HEK293 (cell line): ENCODE measurements around the gene TMX3.

Source experiments
- CTCF ChIA-PET: fragments of 350-600 bp; formaldehyde crosslinking; extraction: SDS; loops from one replicate; lab custom pipeline; 2021; ENCODE audit warnings: antibody characterized with exemption; lab: Yijun Ruan, JAX
- POLR2A ChIA-PET: fragments of 300-600 bp; formaldehyde crosslinking; extraction: SDS; loops from one replicate; lab custom pipeline; 2020; ENCODE audit warnings: antibody characterized with exemption, inconsistent platforms; lab: Yijun Ruan, JAX
- H3K27ac ChIP-seq: fragments of 200-500 bp; sonication (Bioruptor generic); 2 replicates; pipeline ENCODE4 v1.5.1; 2014; ENCODE audit warnings: low read depth, low read length, control low read depth, inconsistent platforms; ENCODE audit errors: extremely low read depth
- H3K36me3 ChIP-seq, 2 experiments: fragments of 200-500 bp in 1 of 2; sonication (Bioruptor generic) in 1 of 2; 1 replicate in 1 of 2; 2 replicates in 1 of 2; pipeline ENCODE4 v1.5.1; 2014 to 2017; ENCODE audit warnings: inconsistent platforms in 2 of 2, low read length in 2 of 2; ENCODE audit not compliant: control insufficient read depth in 2 of 2, insufficient read depth in 1 of 2
- H3K4me1 ChIP-seq: fragments of 200-500 bp; sonication (Bioruptor generic); 2 replicates; pipeline ENCODE4 v1.5.1; 2014; ENCODE audit warnings: mild to moderate bottlenecking, low read length, inconsistent platforms; ENCODE audit not compliant: control insufficient read depth, insufficient read depth
- H3K4me3 ChIP-seq: 2 replicates; pipeline ENCODE4 v1.5.1; 2011; ENCODE audit warnings: low read depth, mild to moderate bottlenecking, control low read depth, low read length, moderate library complexity
- H3K9me3 ChIP-seq: fragments of 200-500 bp; sonication (Bioruptor generic); 2 replicates; pipeline ENCODE4 v1.5.1; 2014; ENCODE audit warnings: low read depth, low read length, inconsistent platforms; ENCODE audit not compliant: control insufficient read depth, insufficient read depth
- ELK4 ChIP-seq: IDR thresholded peaks from 2 replicates; pipeline ENCODE4 v1.6.1; 2011; ENCODE audit warnings: mild to moderate bottlenecking, low read depth, low read length, borderline replicate concordance
- FEZF1 ChIP-seq: fragments of 450-650 bp; formaldehyde crosslinking; IDR thresholded peaks from 2 replicates; pipeline ENCODE4 v1.5.1; 2016; ENCODE audit warnings: missing biosample characterization, missing genetic modification characterization
- HOXA7 ChIP-seq: sonication (generic); formaldehyde crosslinking; IDR thresholded peaks from 2 replicates; pipeline ENCODE4 v1.8.1; 2022; ENCODE audit warnings: missing genetic modification reagents, borderline replicate concordance
- INSM2 ChIP-seq: fragments of 450-650 bp; formaldehyde crosslinking; IDR thresholded peaks from 2 replicates; pipeline ENCODE4 v1.5.1; 2016; ENCODE audit warnings: missing biosample characterization, missing genetic modification characterization
- KLF17 ChIP-seq: fragments of 450-650 bp; formaldehyde crosslinking; IDR thresholded peaks from 2 replicates; pipeline ENCODE4 v1.5.1; 2016; ENCODE audit warnings: missing biosample characterization, missing genetic modification characterization
- KLF8 ChIP-seq: fragments of 450-650 bp; formaldehyde crosslinking; IDR thresholded peaks from 2 replicates; pipeline ENCODE4 v1.5.1; 2016; ENCODE audit warnings: missing biosample characterization, missing genetic modification characterization
- SP3 ChIP-seq: fragments of 450-650 bp; formaldehyde crosslinking; IDR thresholded peaks from 2 replicates; pipeline ENCODE4 v1.5.1; 2016; ENCODE audit warnings: missing biosample characterization, missing genetic modification characterization
- SP7 ChIP-seq: fragments of 450-650 bp; formaldehyde crosslinking; IDR thresholded peaks from 2 replicates; pipeline ENCODE4 v1.5.1; 2016; ENCODE audit warnings: missing biosample characterization, missing genetic modification characterization
- ZEB2 ChIP-seq: fragments of 450-650 bp; formaldehyde crosslinking; IDR thresholded peaks from 2 replicates; pipeline ENCODE4 v1.5.1; 2016; ENCODE audit warnings: missing biosample characterization, missing genetic modification characterization
- ZNF10 ChIP-seq: fragments of 450-650 bp; formaldehyde crosslinking; IDR thresholded peaks from 2 replicates; pipeline ENCODE4 v1.5.1; 2017; ENCODE audit warnings: missing biosample characterization, missing genetic modification characterization
- ZNF112 ChIP-seq: fragments of 450-650 bp; formaldehyde crosslinking; IDR thresholded peaks from 2 replicates; pipeline ENCODE4 v1.5.0; 2017; ENCODE audit warnings: missing biosample characterization, missing genetic modification characterization
- ZNF114 ChIP-seq: fragments of 450-650 bp; formaldehyde crosslinking; IDR thresholded peaks from 2 replicates; pipeline ENCODE4 v1.5.0; 2017; ENCODE audit warnings: missing biosample characterization, missing genetic modification characterization
- ZNF148 ChIP-seq: fragments of 450-650 bp; formaldehyde crosslinking; IDR thresholded peaks from 2 replicates; pipeline ENCODE4 v1.5.0; 2017; ENCODE audit warnings: missing biosample characterization, missing genetic modification characterization, borderline replicate concordance
- ZNF335 ChIP-seq: fragments of 450-650 bp; formaldehyde crosslinking; conservative IDR thresholded peaks from 2 replicates; pipeline ENCODE4 v1.5.1; 2016; ENCODE audit warnings: missing biosample characterization, missing genetic modification characterization
- ZNF341 ChIP-seq: fragments of 450-650 bp; formaldehyde crosslinking; IDR thresholded peaks from 2 replicates; pipeline ENCODE4; 2016; ENCODE audit warnings: low read depth, missing biosample characterization, missing genetic modification characterization
- ZNF350 ChIP-seq: fragments of 450-650 bp; formaldehyde crosslinking; IDR thresholded peaks from 2 replicates; pipeline ENCODE4 v1.5.0; 2017; ENCODE audit warnings: missing biosample characterization, mild to moderate bottlenecking, missing genetic modification characterization
- ZNF404 ChIP-seq: fragments of 450-650 bp; formaldehyde crosslinking; IDR thresholded peaks from 2 replicates; pipeline ENCODE4 v1.5.1; 2017; ENCODE audit warnings: missing biosample characterization, missing genetic modification characterization
- ZNF426 ChIP-seq: fragments of 450-650 bp; formaldehyde crosslinking; IDR thresholded peaks from 2 replicates; pipeline ENCODE4 v1.5.1; 2017; ENCODE audit warnings: missing biosample characterization, missing genetic modification characterization, mild to moderate bottlenecking, inconsistent platforms, moderate library complexity
- ZNF518A ChIP-seq: fragments of 450-650 bp; formaldehyde crosslinking; conservative IDR thresholded peaks from 2 replicates; pipeline ENCODE4 v1.5.1; 2016; ENCODE audit warnings: low read depth, missing biosample characterization, missing genetic modification characterization
- ZNF521 ChIP-seq: fragments of 450-650 bp; formaldehyde crosslinking; IDR thresholded peaks from 2 replicates; pipeline ENCODE4 v1.5.1; 2017; ENCODE audit warnings: missing biosample characterization, mild to moderate bottlenecking, missing genetic modification characterization
- ZNF658 ChIP-seq: fragments of 450-650 bp; formaldehyde crosslinking; IDR thresholded peaks from 2 replicates; pipeline ENCODE4; 2016; ENCODE audit warnings: missing biosample characterization, missing genetic modification characterization
- ZSCAN18 ChIP-seq: fragments of 450-650 bp; formaldehyde crosslinking; IDR thresholded peaks from 2 replicates; pipeline ENCODE4 v1.5.1; 2016; ENCODE audit warnings: missing biosample characterization, missing genetic modification characterization

The TMX3 gene

GRCh38 chr18:68699043-68699442 lies 15.9 kb downstream of the TMX3 start (continued):
- no peak for TF ChIP-seq ZNF518A (tag by site-specific recombination)
- TF ChIP-seq ZEB2, result peak; percentile 45; the same call in 1 of the 2 replicates
- 0 out of 2 replicates have a peak, but pooled peaks have one; percentile 23 for TF ChIP-seq SP7 (tag by site-specific recombination)
- peak; percentile 18; the same call in 1 of the 2 replicates for TF ChIP-seq KLF8
- no peak for TF ChIP-seq ZNF341 (tag by site-specific recombination)
- no peak for TF ChIP-seq ZSCAN18

GRCh38 chr18:68696937-68697336 lies 18.0 kb downstream of the TMX3 start:
- ChIA-PET CTCF (no interaction called here), POLR2A (no interaction called here)
- TF ChIP-seq ZEB2 (no peak), KLF17 (tag by site-specific recombination) (no peak), HOXA7 (CRISPR knock-in tag) (no peak), ZNF426 (tag by site-specific recombination) (no peak), FEZF1 (tag by site-specific recombination) (no peak)
- Histone ChIP-seq H3K4me1 (no peaks in the 10 kb centered on the region), H3K9me3 (no peaks in the 10 kb centered on the region; the same call in 1 of the 2 replicates), H3K4me3 (no peak overlapping the region), H3K27ac (no peak overlapping the region), H3K36me3 (peaks cover 50% of the 10 kb centered on the region in 2 experiments)

- CTCF ChIA-PET, result no interaction called here
- no peak for TF ChIP-seq SP3 (tag by site-specific recombination)
- TF ChIP-seq ZNF335, result no peak
- no peak for TF ChIP-seq KLF8
- TF ChIP-seq INSM2 (tag by site-specific recombination), result no peak
- TF ChIP-seq ZNF114 (tag by site-specific recombination), result no peak
- TF ChIP-seq ZNF521 (tag by site-specific recombination), result no peak
- no peak for TF ChIP-seq ZNF658
- TF ChIP-seq ZNF112 (tag by site-specific recombination), result no peak
- TF ChIP-seq ZNF350 (tag by site-specific recombination), result no peak
- TF ChIP-seq ZNF10 (tag by site-specific recombination), result no peak
- TF ChIP-seq ZNF148 (tag by site-specific recombination), result no peak
- no peak for TF ChIP-seq ZNF404 (tag by site-specific recombination)
- TF ChIP-seq ELK4, result no peak
- Histone ChIP-seq H3K9me3 (no peaks in the 10 kb centered on the region; the same call in 1 of the 2 replicates), H3K4me1 (no peaks in the 10 kb centered on the region), H3K27ac (no peak overlapping the region), H3K36me3 (peaks cover 43 to 52% of the 10 kb centered on the region in 2 experiments), H3K4me3 (no peak overlapping the region)
- POLR2A ChIA-PET, result no interaction called here
Measured at GRCh38 chr18:68694316-68694715, 20.6 kb downstream of the TMX3 start.
